OCI-LY1 (cell line): ENCODE results near the gene MGA.

Experiments
- CTCF ChIP-seq: fragments of 200-600 bp; sonication (generic), shearing (Covaris generic); IDR thresholded peaks from 2 replicates; pipeline ENCODE4 v1.5.1; 2017; ENCODE audit warnings: mild to moderate bottlenecking, antibody characterized with exemption, low read length, moderate library complexity, mixed read lengths
- EZH2 ChIP-seq: fragments of 200-600 bp; sonication (generic), shearing (Covaris generic); IDR thresholded peaks from 2 replicates; pipeline ENCODE4 v1.8.0; 2017; ENCODE audit warnings: borderline replicate concordance, mixed run types, mild to moderate bottlenecking, antibody characterized with exemption, low read length, moderate library complexity, mixed read lengths

GRCh38 chr15:41695750-41696436, 35.7 kb downstream of the MGA start:
- peak; percentile 80 for TF ChIP-seq CTCF
- TF ChIP-seq EZH2 = no peak
